K562 (cell line): ENCODE results near the gene CCDC9. TPM values are rescaled to one million over a fixed set of nuclear protein-coding genes. Genes with fewer than 3 reads are reported as not detected.
A peak's percentile ranks its signal among the peaks of the same experiment; 100 is the strongest.

Experiments
- ARID2 ChIP-seq: fragments of 450-650 bp; IDR thresholded peaks from 2 replicates; pipeline ENCODE4 v1.6.1; 2017; ENCODE audit warnings: antibody characterized with exemption, mild to moderate bottlenecking
- CBX5 ChIP-seq: IDR thresholded peaks from 2 replicates; pipeline ENCODE4 v1.6.1; 2014; ENCODE audit warnings: low read depth, borderline replicate concordance
- CHCHD3 ChIP-seq: fragments of 250-450 bp; sonication (Bioruptor Pico); IDR thresholded peaks from 2 replicates; pipeline ENCODE4 v2.1.2; 2022; ENCODE audit warnings: mild to moderate bottlenecking
- FOXK2 ChIP-seq, 2 experiments: fragments of 450-650 bp; IDR thresholded peaks in 1 of 2; conservative IDR thresholded peaks in 1 of 2; 2 replicates each; pipeline ENCODE4 v1.6.1; 2016; ENCODE audit warnings: low read depth in 2 of 2, mild to moderate bottlenecking in 1 of 2
- ILK ChIP-seq: fragments of 450-650 bp; IDR thresholded peaks from 2 replicates; pipeline ENCODE4 v1.6.1; 2016; ENCODE audit warnings: missing genetic modification characterization, low read depth, mild to moderate bottlenecking, missing compliant biosample characterization, moderate library complexity, borderline replicate concordance
- NCOA6 ChIP-seq: fragments of 450-650 bp; IDR thresholded peaks from 2 replicates; pipeline ENCODE4 v1.6.1; 2017; ENCODE audit warnings: mild to moderate bottlenecking
- NRF1 ChIP-seq, 2 experiments: fragments of 450-650 bp; IDR thresholded peaks in 1 of 2; conservative IDR thresholded peaks in 1 of 2; 2 replicates each; pipeline ENCODE4 v1.6.1; 2014; ENCODE audit warnings: mild to moderate bottlenecking in 2 of 2
- POLR2AphosphoS2 ChIP-seq: IDR thresholded peaks from 2 replicates; pipeline ENCODE4 v1.6.1; 2012; ENCODE audit warnings: low read length, improper control_type of control experiment
- POU5F1 ChIP-seq: fragments of 150-350 bp; IDR thresholded peaks from 2 replicates; pipeline ENCODE4 v1.6.1; 2014; ENCODE audit warnings: borderline replicate concordance, low read length, low read depth, mild to moderate bottlenecking; ENCODE audit not compliant: partially characterized antibody
- RAD21 ChIP-seq, 2 experiments: fragments of 250-450 bp in 1 of 2; fragments of 450-650 bp in 1 of 2; sonication (Bioruptor Pico) in 1 of 2; formaldehyde crosslinking in 1 of 2; IDR thresholded peaks in 1 of 2; conservative IDR thresholded peaks in 1 of 2; 2 replicates each; pipeline versions ENCODE4 v1.4.0 to v1.8.0; 2020 to 2022; ENCODE audit warnings: mild to moderate bottlenecking in 2 of 2, moderate library complexity in 1 of 2
- RFX7 ChIP-seq: fragments of 250-450 bp; sonication (Bioruptor Pico); IDR thresholded peaks from 2 replicates; pipeline ENCODE4 v1.5.1; 2021; ENCODE audit warnings: mild to moderate bottlenecking
- SMAD1 ChIP-seq: fragments of 150-350 bp; IDR thresholded peaks from 2 replicates; pipeline ENCODE4 v1.6.1; 2014; ENCODE audit warnings: low read length, low read depth; ENCODE audit not compliant: partially characterized antibody
- TEAD4 ChIP-seq, 2 experiments: sonication (generic) in 1 of 2; formaldehyde crosslinking in 1 of 2; IDR thresholded peaks; 2 replicates each; pipeline versions ENCODE4 v1.6.1 to v1.8.0; 2012 to 2022; ENCODE audit warnings: borderline replicate concordance in 1 of 2, inconsistent platforms in 1 of 2, low read length in 1 of 2, mild to moderate bottlenecking in 1 of 2, missing genetic modification reagents in 1 of 2
- XRCC3 ChIP-seq: fragments of 450-650 bp; IDR thresholded peaks from 2 replicates; pipeline ENCODE4 v1.6.1; 2017; ENCODE audit warnings: mild to moderate bottlenecking, moderate library complexity
- polyA plus RNA-seq, 8 experiments: library from polyadenylated mRNA; depleted of rRNA in 4 of 8; stranded (reverse) in 5 of 8; unstranded in 3 of 8; fragments of >200 nt; fragmentation: Nextera tagmentation in 2 of 8; fragmentation: Illumina TruSeq in 1 of 8; extraction: Ambion mirVana in 2 of 8; extraction: Trizol in 1 of 8; gene quantifications; 2 replicates each; pipeline versions ENCODE4 v1.2.1 to v1.2.3, GENCODE V29; 2011 to 2014; ENCODE audit warnings: inconsistent platforms in 1 of 8, missing spikeins in 1 of 8
- total RNA-seq, 7 experiments: library from RNA; depleted of rRNA in 6 of 7; stranded (reverse); fragments of >200 nt in 6 of 7; fragmentation: Illumina TruSeq in 2 of 7; extraction: Trizol in 2 of 7; gene quantifications; 2 replicates each; pipeline versions ENCODE4 v1.2.1 to v1.2.3, GENCODE V29; 2011 to 2021; ENCODE audit warnings: low replicate concordance in 1 of 7
- TF ChIP-seq, protein P1 (sequence below): sonication (generic); formaldehyde crosslinking; IDR thresholded peaks from 2 replicates; pipeline ENCODE4 v1.8.1; 2023; ENCODE audit warnings: mild to moderate bottlenecking, missing genetic modification reagents
- TF ChIP-seq, protein P2 (sequence below): IDR thresholded peaks from 3 replicates; pipeline ENCODE4 v1.6.1; 2011; ENCODE audit warnings: borderline replicate concordance, mild to moderate bottlenecking, moderate library complexity; ENCODE audit not compliant: insufficient read length; ENCODE audit errors: extremely low read depth
- TF ChIP-seq, protein P3 (sequence below): fragments of 450-650 bp; formaldehyde crosslinking; IDR thresholded peaks from 2 replicates; pipeline ENCODE4 v1.4.0; 2020; ENCODE audit warnings: mild to moderate bottlenecking
- TF ChIP-seq, protein P4 (sequence below), 3 experiments: fragments of 200-800 bp in 1 of 3; fragments of 250-450 bp in 1 of 3; fragments of 450-650 bp in 1 of 3; sonication (Bioruptor Pico) in 1 of 3; sonication (Bioruptor generic) in 1 of 3; formaldehyde crosslinking in 1 of 3; IDR thresholded peaks; 2 replicates each; pipeline versions ENCODE4 v1.6.1 to v1.8.0; 2016 to 2022; ENCODE audit warnings: mild to moderate bottlenecking in 2 of 3, missing genetic modification characterization in 2 of 3, missing compliant biosample characterization in 1 of 3, moderate library complexity in 1 of 3

Gene CCDC9
- total and polyA plus RNA-seq, 9 of the 15 experiments (the other 6 are each of a cell fraction or from before 2014, with no cell fraction given): 0.23 to 38.6 (median 8.4) TPM

DNA sequence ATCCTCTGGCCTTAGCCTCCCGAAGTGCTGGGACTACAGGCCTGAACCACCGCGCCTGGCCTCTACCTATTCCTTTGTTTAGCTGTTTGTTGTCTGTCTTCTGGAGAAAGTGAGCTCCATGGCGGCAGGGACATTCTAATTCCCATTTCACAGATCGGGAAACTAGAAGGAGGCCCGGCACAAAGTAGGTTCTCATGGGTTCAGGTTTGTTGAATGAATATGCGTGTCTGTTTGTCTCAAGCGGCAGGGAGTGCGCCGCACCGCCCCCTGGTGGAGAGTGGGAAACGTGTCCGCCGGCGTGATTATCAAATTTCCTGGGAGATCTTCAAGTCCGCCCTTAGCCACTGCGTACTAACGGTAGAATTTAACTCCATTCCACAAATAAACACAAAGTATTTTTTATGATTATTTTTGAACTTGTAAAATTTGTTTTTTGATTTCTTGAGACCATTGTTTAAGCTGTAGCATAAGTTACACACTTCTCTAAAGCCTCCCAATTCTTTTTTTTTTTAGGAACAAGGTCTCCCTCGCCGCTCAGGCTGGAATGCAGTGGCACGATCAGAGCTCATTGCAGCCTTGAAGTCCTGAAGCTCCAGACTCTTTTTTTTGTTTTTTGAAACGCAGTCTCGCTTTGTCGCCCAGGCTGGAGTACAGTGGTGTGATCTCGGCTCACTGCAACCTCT is 8.9 kb upstream of the CCDC9 start (continued):
- no peak for TF ChIP-seq TEAD4 (IDR thresholded peaks at IDR 0.05; ENCODE audit: low read length)
- no peak for TF ChIP-seq TEAD4 (CRISPR knock-in tag; IDR thresholded peaks at IDR 0.05; ENCODE audit: borderline replicate concordance)
- no peak for TF ChIP-seq NCOA6
- TF ChIP-seq XRCC3: no peak
- TF ChIP-seq, protein P1, sequence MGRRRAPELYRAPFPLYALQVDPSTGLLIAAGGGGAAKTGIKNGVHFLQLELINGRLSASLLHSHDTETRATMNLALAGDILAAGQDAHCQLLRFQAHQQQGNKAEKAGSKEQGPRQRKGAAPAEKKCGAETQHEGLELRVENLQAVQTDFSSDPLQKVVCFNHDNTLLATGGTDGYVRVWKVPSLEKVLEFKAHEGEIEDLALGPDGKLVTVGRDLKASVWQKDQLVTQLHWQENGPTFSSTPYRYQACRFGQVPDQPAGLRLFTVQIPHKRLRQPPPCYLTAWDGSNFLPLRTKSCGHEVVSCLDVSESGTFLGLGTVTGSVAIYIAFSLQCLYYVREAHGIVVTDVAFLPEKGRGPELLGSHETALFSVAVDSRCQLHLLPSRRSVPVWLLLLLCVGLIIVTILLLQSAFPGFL: no peak
- TF ChIP-seq RAD21 (CRISPR knock-in tag; conservative IDR thresholded peaks at IDR 0.05 in 1 of 2, IDR thresholded peaks at IDR 0.05 in 1 of 2): peak; percentile 55 to 75
- TF ChIP-seq RFX7 (CRISPR knock-in tag): no peak
- TF ChIP-seq ILK (tag): no peak
- TF ChIP-seq SMAD1: no peak
- TF ChIP-seq POLR2AphosphoS2: no peak
- no peak for TF ChIP-seq CBX5
- TF ChIP-seq FOXK2 (conservative IDR thresholded peaks at IDR 0.05 in 1 of 2, IDR thresholded peaks at IDR 0.05 in 1 of 2; ENCODE audit: low read depth in 2 of 2): 0 out of 4 replicates have a peak, but pooled peaks of 1 of the 2 experiments have one; percentile 26
- TF ChIP-seq NRF1 (conservative IDR thresholded peaks at IDR 0.05 in 1 of 2, IDR thresholded peaks at IDR 0.05 in 1 of 2): no peak
- TF ChIP-seq, protein P2, sequence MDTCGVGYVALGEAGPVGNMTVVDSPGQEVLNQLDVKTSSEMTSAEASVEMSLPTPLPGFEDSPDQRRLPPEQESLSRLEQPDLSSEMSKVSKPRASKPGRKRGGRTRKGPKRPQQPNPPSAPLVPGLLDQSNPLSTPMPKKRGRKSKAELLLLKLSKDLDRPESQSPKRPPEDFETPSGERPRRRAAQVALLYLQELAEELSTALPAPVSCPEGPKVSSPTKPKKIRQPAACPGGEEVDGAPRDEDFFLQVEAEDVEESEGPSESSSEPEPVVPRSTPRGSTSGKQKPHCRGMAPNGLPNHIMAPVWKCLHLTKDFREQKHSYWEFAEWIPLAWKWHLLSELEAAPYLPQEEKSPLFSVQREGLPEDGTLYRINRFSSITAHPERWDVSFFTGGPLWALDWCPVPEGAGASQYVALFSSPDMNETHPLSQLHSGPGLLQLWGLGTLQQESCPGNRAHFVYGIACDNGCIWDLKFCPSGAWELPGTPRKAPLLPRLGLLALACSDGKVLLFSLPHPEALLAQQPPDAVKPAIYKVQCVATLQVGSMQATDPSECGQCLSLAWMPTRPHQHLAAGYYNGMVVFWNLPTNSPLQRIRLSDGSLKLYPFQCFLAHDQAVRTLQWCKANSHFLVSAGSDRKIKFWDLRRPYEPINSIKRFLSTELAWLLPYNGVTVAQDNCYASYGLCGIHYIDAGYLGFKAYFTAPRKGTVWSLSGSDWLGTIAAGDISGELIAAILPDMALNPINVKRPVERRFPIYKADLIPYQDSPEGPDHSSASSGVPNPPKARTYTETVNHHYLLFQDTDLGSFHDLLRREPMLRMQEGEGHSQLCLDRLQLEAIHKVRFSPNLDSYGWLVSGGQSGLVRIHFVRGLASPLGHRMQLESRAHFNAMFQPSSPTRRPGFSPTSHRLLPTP: no peak
- TF ChIP-seq, protein P3, sequence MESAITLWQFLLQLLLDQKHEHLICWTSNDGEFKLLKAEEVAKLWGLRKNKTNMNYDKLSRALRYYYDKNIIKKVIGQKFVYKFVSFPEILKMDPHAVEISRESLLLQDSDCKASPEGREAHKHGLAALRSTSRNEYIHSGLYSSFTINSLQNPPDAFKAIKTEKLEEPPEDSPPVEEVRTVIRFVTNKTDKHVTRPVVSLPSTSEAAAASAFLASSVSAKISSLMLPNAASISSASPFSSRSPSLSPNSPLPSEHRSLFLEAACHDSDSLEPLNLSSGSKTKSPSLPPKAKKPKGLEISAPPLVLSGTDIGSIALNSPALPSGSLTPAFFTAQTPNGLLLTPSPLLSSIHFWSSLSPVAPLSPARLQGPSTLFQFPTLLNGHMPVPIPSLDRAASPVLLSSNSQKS (CRISPR knock-in tag): no peak
- no peak for TF ChIP-seq CHCHD3 (CRISPR knock-in tag)
- TF ChIP-seq, protein P4, sequence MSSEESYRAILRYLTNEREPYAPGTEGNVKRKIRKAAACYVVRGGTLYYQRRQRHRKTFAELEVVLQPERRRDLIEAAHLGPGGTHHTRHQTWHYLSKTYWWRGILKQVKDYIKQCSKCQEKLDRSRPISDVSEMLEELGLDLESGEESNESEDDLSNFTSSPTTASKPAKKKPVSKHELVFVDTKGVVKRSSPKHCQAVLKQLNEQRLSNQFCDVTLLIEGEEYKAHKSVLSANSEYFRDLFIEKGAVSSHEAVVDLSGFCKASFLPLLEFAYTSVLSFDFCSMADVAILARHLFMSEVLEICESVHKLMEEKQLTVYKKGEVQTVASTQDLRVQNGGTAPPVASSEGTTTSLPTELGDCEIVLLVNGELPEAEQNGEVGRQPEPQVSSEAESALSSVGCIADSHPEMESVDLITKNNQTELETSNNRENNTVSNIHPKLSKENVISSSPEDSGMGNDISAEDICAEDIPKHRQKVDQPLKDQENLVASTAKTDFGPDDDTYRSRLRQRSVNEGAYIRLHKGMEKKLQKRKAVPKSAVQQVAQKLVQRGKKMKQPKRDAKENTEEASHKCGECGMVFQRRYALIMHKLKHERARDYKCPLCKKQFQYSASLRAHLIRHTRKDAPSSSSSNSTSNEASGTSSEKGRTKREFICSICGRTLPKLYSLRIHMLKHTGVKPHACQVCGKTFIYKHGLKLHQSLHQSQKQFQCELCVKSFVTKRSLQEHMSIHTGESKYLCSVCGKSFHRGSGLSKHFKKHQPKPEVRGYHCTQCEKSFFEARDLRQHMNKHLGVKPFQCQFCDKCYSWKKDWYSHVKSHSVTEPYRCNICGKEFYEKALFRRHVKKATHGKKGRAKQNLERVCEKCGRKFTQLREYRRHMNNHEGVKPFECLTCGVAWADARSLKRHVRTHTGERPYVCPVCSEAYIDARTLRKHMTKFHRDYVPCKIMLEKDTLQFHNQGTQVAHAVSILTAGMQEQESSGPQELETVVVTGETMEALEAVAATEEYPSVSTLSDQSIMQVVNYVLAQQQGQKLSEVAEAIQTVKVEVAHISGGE (CRISPR knock-in tag; IDR thresholded peaks at IDR 0.05): no peak
- TF ChIP-seq POU5F1: no peak
- TF ChIP-seq ARID2: peak; percentile 42; the same call in 1 of the 2 replicates
